Activated T-cell treated with anti-CD3 and anti-CD28 coated beads for 1 hour (primary cell): ENCODE data around the gene ENPP6.
"Not testable (repeated sequence)": the region's sequence is repeated elsewhere in the genome, so short reads cannot be mapped to it uniquely, and the experiment has no call there.

Source experiments
- DNase-seq: peaks from one replicate; pipeline ENCODE4 v3.0.0-alpha.2; 2020; ENCODE audit warnings: low read depth

ENPP6 gene

DNA sequence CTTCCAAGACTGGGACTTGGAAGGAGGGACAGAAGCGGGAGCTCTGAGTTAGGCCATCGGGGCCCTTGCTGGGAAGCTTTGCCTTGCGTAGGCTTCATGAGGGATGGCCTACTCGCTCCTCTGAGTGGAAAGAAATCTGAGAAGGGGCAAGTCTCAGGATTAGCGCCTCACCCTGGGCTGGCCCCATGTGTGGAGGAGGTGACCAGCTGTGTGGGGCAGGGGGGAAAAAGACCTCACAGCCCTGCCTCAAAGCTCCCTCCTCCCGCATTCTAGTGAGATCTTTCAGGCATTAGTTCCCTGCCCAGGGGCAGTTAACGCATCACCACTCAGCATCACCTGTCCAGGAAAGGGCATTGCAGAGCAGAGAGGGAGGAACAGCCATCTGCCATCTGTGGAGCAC lies 156.1 kb downstream of the ENPP6 start:
- DNase-seq = no peak

DNA sequence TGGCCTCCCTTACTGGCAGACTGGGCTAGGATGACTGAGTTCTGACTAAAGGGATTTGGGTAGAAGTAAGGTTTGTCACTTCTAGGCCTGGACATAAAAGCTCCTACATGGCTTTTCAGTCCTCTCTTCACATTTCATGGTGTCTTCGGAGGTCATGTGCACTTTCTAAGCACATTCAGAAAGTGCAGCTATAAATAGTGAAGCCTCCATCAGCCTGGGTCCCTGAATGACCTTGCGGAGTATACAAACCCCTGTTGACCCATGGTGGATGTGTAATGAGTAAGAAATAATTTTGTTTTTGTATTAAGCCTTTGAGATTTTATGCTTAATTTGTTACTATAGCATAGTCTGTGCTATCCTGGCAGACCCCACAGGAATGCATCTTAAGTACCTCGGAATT lies 158.6 kb downstream of the ENPP6 start:
- no peak for DNase-seq

DNA sequence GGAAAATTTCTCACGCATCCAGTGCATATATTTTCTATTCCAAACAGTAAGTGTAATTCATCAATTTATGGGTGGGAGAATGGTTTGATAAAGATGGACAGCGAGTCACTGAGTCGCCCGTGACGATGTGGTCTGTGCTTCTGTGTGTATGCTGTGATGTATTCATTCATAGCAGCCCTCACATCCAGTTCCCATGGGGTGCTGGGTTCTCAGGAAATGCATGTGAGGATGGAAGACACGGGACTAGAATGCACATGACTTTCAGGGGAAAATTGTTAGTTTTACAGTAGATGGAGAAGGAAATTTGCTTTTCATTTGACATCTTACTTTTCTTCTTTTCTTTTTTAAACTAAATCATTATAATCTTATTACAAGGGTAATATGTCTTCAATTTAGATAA lies 159.6 kb downstream of the ENPP6 start:
- DNase-seq = no peak

DNA sequence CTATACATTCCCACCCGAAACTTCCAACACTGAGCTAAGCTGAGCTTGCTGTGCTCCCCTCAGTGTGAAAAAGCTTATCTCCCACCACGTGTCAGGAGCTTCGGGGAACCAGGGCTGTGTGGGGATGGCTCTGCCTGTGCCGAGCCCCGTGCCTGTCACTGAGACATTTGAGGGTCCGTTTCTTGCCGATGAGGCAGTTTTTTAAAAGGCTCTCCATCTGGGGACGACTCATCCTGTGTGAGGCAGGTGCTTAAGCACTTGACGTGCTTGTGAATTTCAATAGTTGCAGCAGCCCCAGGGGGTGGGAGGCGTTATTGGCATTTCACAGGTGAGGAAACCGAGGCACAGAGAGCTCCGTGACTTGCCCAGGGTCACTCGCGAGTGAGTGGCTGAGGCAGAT lies 160.8 kb downstream of the ENPP6 start:
- DNase-seq = no peak

DNA sequence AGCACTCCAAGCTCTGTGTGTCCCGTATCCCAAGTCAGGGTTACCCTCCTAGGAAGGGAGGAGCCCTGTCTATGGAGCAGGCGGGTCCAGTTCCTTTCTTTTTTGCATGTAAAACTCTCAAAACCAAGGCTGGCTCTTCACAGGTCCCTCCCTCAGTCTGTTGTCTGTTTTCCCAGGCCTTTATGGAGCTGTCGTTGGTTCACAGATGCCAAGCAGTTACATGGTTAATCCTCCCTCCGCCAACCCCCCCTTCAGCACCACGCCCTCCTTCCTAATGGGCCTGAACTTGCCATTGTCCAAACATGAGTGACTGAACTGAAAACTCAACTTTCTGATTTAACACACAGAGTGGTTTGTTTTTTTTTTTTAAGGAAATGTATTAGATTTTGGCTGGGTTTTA lies 164.2 kb downstream of the ENPP6 start:
- no peak for DNase-seq

DNA sequence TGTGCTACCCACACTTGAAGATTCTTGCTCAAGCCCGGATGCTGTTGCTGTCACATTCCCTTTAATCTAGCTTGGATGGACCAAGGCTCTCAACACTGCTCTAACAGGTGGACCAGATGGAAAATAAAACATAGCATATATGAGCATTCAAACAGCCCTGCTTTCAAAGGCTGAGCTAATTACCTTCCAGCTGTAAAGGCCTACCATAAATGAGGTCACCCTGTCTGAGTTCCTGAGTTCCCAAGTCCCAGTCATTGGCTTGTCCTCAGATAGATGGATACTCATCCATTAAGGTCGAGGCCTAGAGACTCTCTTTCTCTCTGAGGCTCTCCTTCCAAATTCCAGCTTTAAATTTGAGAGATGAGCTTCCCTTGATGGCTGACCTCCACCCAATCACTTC lies 165.1 kb downstream of the ENPP6 start:
- no peak for DNase-seq

DNA sequence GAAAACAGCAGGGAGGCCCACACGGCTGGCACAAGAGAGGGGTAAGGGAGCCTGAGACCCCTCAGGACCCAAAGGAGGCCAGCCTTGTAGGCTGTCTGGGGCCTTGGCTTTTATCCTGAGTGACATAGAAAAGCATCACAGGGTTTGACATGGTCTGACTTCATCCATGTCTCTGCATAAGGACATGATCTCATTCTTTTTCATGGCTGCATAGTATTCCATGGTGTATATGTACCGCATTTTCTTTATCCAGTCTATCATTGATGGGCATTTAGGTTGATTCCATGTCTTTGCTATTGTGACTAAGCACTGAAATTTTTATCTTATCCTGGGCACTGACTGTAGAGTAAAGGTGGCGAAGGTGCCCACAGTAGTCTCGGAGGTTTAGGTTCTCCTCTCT lies 166.4 kb downstream of the ENPP6 start:
- not testable (repeated sequence) for DNase-seq

DNA sequence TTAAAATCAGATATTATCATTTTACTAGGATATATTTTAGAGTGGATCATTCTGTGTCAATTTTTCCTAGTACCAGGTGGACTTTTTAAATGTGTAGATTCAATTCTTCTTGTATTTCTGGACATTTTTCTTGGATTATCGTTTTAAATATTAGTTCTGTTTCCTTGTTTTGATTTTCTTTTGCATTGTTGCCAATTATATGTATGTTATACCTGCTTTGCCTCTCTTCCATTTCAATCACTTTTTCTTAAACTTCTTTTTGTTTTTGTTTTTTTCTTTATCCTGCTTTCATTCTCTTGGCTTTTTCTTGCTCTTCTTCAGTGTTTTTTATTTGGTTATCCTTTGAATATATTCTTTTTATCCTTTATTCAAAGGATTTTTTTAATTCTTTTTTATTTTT lies 171.5 kb downstream of the ENPP6 start:
- DNase-seq = no peak

DNA sequence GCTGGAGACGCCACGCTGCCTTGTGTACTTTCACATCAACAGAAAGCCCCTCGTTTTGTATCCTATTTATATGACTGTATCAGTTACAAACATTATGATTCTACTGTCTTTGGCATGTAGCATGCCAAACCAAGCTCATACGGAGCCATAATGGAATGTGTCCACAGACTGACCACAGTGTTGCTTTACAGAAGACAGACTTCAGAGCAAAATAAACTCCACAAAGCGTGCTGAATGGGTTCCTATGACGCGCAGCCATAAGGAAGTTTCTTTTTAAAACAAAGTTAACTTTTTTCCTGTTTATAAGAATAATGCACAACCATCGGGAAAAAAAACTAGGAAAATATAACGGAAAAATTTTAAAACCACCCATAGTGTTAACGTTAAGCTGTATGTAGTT lies 176.5 kb downstream of the ENPP6 start:
- DNase-seq = no peak

DNA sequence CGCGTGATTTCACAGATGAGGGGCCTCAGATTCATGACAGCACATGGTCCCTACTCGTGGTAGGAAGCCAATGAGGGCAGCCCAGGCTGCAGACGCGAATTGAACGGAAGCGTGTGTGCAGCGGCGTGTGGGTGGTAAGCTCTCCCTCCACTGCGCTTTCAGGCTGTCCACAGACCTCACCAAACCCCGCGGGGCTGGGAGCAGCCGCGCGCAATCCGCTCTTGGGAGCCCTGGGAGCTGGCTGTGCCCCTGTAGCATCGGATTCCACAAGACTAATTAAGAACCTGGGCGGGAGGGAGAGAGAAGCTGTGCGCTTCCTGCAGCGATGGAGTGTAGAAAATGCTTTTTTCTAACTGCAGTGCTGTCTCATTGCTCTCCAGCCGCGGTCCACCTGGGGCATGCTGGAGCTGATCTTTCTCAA lies 177.7 kb downstream of the ENPP6 start:
- no peak for DNase-seq
